Ureter (tissue), 1 donor: ENCODE measurements around the gene PNMA1. TPM values are rescaled to one million over a fixed set of nuclear protein-coding genes. Genes with fewer than 3 reads are reported as not detected.
"Not testable (repeated sequence)": the region's sequence is repeated elsewhere in the genome, so short reads cannot be mapped to it uniquely, and the experiment has no call there.

Experiments used
- DNase-seq: peaks from one replicate; pipeline ENCODE4 v3.0.0-alpha.2; 2020; ENCODE audit warnings: low spot score
- total RNA-seq: library from RNA; stranded (reverse); gene quantifications from one replicate; pipeline ENCODE4 v1.2.4, GENCODE V29; 2023
- donor health status: DM: yes; HTN: yes; CAD: no.

PNMA1 gene
- total RNA-seq, 1 donor from 2014 or later: 33.8 TPM

GRCh38 chr14:73717711-73718417 lies 3.7 kb upstream of the PNMA1 start:
- no peak for DNase-seq

DNA sequence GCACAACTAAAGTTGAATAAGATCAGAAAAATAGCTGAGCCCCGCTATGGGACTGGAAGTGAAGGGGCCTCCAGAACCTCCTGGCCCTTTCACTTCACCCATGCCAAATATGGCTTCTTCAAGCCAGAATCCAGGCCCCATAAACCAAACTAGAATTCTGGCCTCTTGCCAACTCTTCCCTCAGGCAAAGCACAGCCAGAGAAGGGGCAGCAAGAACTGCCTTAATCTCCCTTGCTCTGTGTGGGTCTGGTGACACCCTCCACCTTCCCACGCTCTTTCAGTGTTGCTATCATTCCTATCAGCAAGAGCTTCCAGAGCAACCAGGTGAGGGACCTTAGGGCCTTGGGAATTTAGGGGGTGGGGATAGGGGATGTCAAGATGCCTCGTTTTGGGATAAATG lies 3.1 kb upstream of the PNMA1 start:
- no peak for DNase-seq

- DNase-seq: no peak
Observed at GRCh38 chr14:73715707-73716106, 1.5 kb upstream of the PNMA1 start.

DNA sequence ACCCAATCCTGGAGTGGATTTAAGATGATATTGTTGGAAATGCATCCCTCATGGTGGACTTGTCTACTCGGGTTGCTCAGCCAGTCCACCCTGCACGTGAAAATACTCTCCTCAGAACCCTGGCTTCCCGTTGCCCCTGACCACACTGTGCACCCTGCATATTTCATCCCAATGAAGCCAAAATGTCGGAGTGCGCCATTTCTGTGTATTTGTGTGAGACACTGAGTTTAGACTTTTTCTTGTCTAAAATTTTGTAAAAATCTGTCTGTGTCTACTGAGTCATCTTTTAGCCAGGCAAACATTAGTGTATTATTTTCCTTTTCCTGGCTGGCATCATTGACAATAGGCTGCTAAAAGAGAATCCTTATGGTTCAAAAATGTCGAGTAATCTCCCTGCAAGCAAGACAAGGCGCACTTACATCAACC lies 485 bp upstream of the PNMA1 start:
- no peak for DNase-seq

- no peak for DNase-seq
Observed at GRCh38 chr14:73713206-73713802, 880 bp downstream of the PNMA1 start.

- no peak for DNase-seq
Observed at GRCh38 chr14:73712540-73713180, 1.5 kb downstream of the PNMA1 start.

GRCh38 chr14:73712071-73712506 lies 2.1 kb downstream of the PNMA1 start:
- DNase-seq: no peak

GRCh38 chr14:73710737-73711136 lies 3.4 kb downstream of the PNMA1 start:
- no peak for DNase-seq

DNA sequence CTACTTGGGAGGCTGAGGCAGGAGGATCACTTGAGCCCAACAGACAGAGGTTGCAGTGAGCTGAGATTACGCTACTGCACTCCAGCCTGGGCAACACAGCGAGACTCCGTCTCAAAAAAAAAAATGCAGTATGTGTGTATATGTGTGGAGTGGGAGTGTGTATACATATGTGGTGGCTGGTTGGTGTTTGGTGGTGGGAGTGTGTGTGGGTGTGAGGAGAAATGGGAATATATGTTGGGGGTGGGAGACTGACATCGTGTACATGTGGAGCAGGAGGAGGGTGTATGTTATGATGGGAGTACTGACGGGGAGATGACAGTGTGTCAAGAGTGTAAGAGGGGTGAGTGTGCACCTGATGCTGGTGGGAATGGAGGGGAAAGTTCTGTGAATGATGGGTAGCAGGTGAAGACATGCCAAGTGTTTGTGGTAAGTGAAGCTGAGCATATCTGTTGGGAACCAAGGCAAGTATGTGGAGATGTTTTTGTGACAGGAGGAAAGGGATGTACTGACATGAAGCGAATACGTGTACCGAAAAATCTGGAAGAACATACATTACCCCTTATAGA lies 4.2 kb downstream of the PNMA1 start:
- no peak for DNase-seq

- not testable (repeated sequence) for DNase-seq
Observed at GRCh38 chr14:73708076-73708475, 6.1 kb downstream of the PNMA1 start.

- DNase-seq: no peak
Observed at GRCh38 chr14:73700325-73700724, 13.9 kb downstream of the PNMA1 start.

- DNase-seq: no peak
Observed at GRCh38 chr14:73696466-73697400, 17.5 kb downstream of the PNMA1 start.

GRCh38 chr14:73695997-73696396 lies 18.2 kb downstream of the PNMA1 start:
- no peak for DNase-seq

DNA sequence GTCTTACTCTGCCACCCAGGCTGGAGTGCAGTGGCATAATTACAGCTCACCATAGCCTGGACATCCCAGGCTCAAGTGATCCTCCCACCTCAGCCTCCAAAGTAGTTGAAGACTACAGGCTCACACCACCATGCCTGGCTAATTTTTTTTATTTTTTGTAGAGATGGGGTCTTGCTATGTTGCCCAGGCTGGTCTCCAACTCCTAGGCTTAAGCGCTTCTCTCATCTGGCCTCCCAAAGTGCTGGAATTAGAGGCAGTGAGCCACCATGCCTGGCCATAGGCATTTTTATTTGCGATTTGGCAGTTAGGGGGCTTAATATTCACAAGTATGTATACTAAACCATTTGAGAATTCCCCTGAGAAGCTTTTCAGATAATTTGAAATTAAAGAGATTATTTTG lies 19.1 kb downstream of the PNMA1 start:
- DNase-seq: no peak

GRCh38 chr14:73694083-73694482 lies 20.1 kb downstream of the PNMA1 start:
- DNase-seq: no peak

GRCh38 chr14:73686901-73687300 lies 27.3 kb downstream of the PNMA1 start:
- DNase-seq: no peak

DNA sequence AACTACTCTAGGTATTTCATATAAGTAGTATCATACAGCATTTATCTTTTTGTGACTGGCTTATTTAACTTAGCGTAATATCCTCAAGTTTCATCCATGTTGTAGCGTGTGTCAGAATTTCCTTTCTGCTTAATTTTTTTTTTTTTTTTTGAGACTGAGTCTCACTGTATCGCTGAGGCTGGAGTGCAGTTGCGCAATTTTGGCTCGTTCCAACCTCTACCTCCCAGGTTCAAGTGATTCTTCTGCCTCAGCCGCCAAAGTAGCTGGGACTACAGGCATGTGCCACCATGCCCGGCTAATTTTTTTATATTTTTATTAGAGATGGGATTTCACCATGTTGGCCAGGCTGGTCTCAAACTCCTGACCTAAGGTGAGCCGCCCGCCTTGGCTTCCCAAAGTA lies 28.9 kb downstream of the PNMA1 start:
- no peak for DNase-seq

DNA sequence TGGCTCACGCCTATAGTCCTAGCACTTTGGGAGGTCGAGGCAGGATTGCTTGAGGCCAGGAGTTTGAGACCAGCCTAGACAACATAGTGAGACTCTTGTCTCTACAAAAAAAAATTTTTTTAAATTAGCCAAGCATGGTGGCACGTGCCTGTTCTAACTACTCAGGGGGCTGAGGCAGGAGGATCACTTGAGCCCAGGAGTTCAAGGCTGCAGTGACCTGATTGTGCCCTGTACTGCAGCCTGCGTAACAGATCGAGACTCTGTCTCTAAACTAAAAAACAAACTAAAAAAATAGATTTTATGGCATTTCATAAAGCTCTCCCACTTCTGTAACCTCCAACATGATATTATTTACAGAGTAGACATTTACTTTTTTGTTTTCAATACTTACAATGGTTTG lies 29.6 kb downstream of the PNMA1 start:
- no peak for DNase-seq

DNA sequence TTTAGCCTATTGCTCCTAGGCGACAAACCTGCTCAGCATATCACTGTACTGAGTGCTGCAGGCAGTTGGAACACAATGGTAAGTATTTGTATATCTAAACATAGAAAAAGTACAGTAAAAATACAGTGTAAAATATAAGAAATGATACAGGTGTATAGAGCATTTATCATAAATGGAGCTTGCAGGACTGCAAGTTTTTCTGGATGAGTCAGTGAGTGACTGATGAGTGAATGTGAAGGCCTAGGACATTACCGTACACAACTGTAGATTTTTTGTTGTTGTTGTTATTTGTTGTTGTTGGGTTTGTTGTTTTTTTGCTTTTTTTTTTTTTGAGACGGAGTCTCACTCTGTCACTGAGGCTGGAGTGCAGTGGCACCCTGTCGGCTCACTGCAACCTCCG lies 33.4 kb downstream of the PNMA1 start:
- no peak for DNase-seq

GRCh38 chr14:73678698-73679097 lies 35.5 kb downstream of the PNMA1 start:
- no peak for DNase-seq

DNA sequence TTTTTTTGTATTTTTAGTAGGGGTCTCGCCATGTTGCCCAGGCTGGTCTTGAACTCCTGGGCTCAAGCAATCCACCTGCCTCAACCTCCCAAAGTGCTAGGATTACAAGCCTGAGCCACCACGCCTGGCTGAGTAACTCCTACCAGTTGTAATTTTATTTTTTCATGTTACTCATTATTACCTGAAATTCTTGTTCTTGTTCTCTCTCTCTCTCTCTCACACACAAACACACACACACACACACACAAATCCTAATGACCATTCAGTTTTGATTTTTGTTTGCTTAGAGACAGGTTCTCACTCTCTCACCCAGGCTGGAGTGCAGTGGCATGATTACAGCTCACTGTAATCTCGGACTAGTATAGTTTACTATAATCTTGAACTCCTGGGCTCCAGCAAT lies 39.2 kb downstream of the PNMA1 start:
- no peak for DNase-seq

DNA sequence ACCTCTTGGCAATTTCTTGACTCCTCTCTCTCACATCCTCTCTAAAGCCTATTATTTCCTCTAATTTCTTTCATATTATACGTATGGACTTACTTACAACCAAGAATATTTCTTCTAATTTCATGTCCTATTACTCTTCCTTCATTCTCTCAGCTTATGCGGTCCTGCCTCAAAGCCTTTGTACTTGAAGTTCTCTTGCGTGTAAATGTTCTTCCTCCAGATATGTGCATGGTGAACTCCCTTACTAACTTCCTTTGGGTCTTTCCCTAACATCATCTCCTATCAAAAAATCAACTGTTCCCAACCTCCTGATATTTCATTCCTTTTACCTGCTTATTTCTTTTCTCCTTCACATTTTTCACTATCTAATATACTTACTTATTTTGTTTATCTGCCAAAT lies 46.3 kb downstream of the PNMA1 start:
- DNase-seq: no peak
